Right lobe of liver (tissue), 6 donors: ENCODE measurements around the gene TEX10. TPM values are rescaled to one million over a fixed set of nuclear protein-coding genes. Genes with fewer than 3 reads are reported as not detected.

Source experiments
- ATAC-seq, 4 donors: fragments of 200-7000 bp; cut with Tn5 transposase; one replicate each; pipeline ENCODE4 v1.9.1; 2020; ENCODE audit warnings: mild to moderate bottlenecking in 4 of 4, moderate library complexity in 4 of 4
- DNase-seq, 3 donors: peaks; one replicate each; pipeline ENCODE4 v3.0.0-alpha.2; 2020
- H3K27ac ChIP-seq, 3 donors: fragments of 200-600 bp; one replicate each; pipeline ENCODE4 v1.8.0; 2022
- H3K27me3 ChIP-seq, 2 donors: fragments of 200-600 bp; one replicate each; pipeline ENCODE4 v1.8.0; 2022
- H3K36me3 ChIP-seq, 4 donors: fragments of 200-600 bp; sonication (generic) in 1 of 4; one replicate each; pipeline versions ENCODE4 v1.5.1 to v1.8.0; 2017 to 2022; ENCODE audit warnings: control low read depth in 1 of 4
- H3K4me1 ChIP-seq, 4 donors: fragments of 200-600 bp; sonication (generic) in 1 of 4; one replicate each; pipeline versions ENCODE4 v1.5.1 to v1.8.0; 2017 to 2022; ENCODE audit warnings: control low read depth in 1 of 4
- H3K4me3 ChIP-seq, 3 donors: fragments of 200-600 bp; one replicate each; pipeline ENCODE4 v1.8.0; 2022
- H3K9me3 ChIP-seq, 4 donors: fragments of 200-600 bp; sonication (generic) in 1 of 4; one replicate each; pipeline versions ENCODE4 v1.5.1 to v1.8.0; 2017 to 2022; ENCODE audit warnings: control low read depth in 1 of 4
- POLR2A ChIP-seq: fragments of 450-650 bp; IDR thresholded peaks from one replicate; pipeline ENCODE4 v1.6.1; 2017; ENCODE audit warnings: antibody characterized with exemption, mild to moderate bottlenecking
- WGBS: methylation state at CpG from one replicate; pipeline ENCODE4 v1.1.6; 2018; ENCODE audit warnings: low coverage, low lambda C conversion rate; ENCODE audit not compliant: insufficient coverage; ENCODE audit errors: missing lambda C conversion rate; 5-methylcytosine and 5-hydroxymethylcytosine counted together
- intact Hi-C, 2 donors: fragments of 100-400 bp; cut with DNase I; formaldehyde crosslinking; loops; one replicate each; pipeline versions ENCODE4 v1.11.2 to v1.14.1; 2022
- long read RNA-seq: library from polyadenylated mRNA; unstranded; transcript quantifications from one replicate; pipeline ENCODE4 v2.0.0, GENCODE V29; 2019
- total RNA-seq, 6 experiments: library from RNA; depleted of rRNA in 2 of 6; stranded (reverse); fragments of >200 nt in 2 of 6; fragmentation: NEBNext Ultra II Directional in 3 of 6; extraction: Animal tissue kit (Norgen Biotek cat#: 25700) in 3 of 6; gene quantifications; one replicate each; pipeline versions ENCODE4 v1.1.0 to v1.2.4, GENCODE V29; 2016 to 2023
- TF ChIP-seq, protein P1 (sequence below), 4 donors: fragments of 200-600 bp in 3 of 4; fragments of 450-650 bp in 1 of 4; IDR thresholded peaks; one replicate each; pipeline versions ENCODE4 v1.5.1 to v1.8.0; 2016 to 2022; ENCODE audit warnings: antibody characterized with exemption in 4 of 4, mild to moderate bottlenecking in 2 of 4
- donor health status: DM: no; HTN: yes; CAD: no.
- donor health status: DM: no; HTN: no; CAD: no.
- donor health status: DM: no; HTN: no; CAD: no.
- donor health status: DM: no; HTN: yes; CAD: no.
- donor health status: DM: no; HTN: yes; CAD: no.

TEX10 gene
- 1 to 10 TPM; 2.5 to 6.4 (median 5.0) TPM for total RNA-seq
- long read RNA-seq = 0 reads

DNA sequence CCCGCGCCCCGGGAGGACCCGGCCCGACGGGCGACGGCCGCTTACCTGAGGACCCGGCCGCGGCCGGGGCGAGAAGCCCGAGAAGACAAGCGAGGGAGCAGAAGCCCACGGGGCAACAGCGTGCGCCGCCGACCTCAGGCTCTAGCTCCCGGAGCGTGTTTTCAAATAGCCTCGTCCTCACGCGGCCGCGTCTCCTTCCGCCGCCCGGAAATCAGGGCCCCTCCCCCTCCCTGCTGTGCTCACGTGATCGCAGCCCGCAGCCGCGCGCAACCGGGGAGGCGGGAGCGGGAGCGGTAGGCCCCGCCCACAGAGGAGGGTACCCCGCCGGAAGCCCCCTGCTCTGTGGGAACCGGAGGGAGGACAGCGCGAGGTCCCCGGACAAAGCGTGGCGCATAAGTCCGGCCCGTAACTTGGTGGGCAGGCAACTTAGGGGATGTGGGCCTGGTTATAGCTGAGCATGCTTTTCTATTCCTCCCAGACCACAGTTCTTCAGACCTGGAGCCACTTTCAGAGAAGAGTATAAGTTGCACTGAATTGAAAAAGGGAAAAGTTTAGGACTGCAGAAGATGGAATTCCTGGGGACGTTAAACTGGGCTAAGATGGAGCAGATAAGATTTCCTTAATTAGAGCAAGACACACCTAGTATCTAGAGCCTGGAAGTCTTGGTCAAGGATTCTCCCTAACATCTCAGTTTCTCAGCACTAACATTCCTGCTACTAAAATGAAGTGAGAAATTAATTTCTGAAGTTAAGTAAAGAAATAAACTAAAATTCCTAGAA, at the start of gene TEX10:
Gene TEX10 (minus strand): TSS at position 216 of the 779 bp plus-strand sequence. CDS start 3,579 bp downstream, outside the sequence.
- H3K27me3 ChIP-seq = no peaks in the 10 kb centered on the region
- H3K4me1 ChIP-seq = peaks cover 0 to 10% (median 4%) of the 10 kb centered on the region in 4 donors
- intact Hi-C loops = no loop called here
- peak within 1 kb of the TSS; percentile 60 to 85 (median 75) for H3K27ac ChIP-seq
- no peaks in the 10 kb centered on the region for H3K36me3 ChIP-seq
- 0% methylated on average over 8 of the region's 53 CpGs for WGBS
- H3K4me3 ChIP-seq = peak within 1 kb of the TSS; percentile 80 to 91 (median 88)
- peak; percentile 90 to 92 (median 91) for DNase-seq
- peak; percentile 74 for TF ChIP-seq POLR2A
- TF ChIP-seq, protein P1, sequence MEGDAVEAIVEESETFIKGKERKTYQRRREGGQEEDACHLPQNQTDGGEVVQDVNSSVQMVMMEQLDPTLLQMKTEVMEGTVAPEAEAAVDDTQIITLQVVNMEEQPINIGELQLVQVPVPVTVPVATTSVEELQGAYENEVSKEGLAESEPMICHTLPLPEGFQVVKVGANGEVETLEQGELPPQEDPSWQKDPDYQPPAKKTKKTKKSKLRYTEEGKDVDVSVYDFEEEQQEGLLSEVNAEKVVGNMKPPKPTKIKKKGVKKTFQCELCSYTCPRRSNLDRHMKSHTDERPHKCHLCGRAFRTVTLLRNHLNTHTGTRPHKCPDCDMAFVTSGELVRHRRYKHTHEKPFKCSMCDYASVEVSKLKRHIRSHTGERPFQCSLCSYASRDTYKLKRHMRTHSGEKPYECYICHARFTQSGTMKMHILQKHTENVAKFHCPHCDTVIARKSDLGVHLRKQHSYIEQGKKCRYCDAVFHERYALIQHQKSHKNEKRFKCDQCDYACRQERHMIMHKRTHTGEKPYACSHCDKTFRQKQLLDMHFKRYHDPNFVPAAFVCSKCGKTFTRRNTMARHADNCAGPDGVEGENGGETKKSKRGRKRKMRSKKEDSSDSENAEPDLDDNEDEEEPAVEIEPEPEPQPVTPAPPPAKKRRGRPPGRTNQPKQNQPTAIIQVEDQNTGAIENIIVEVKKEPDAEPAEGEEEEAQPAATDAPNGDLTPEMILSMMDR (IDR thresholded peaks at IDR 0.05) = peak in 1 of 4 donors; percentile 6
- H3K9me3 ChIP-seq = no peaks in the 10 kb centered on the region
- ATAC-seq = peak; percentile 97 to 99 (median 98)

DNA sequence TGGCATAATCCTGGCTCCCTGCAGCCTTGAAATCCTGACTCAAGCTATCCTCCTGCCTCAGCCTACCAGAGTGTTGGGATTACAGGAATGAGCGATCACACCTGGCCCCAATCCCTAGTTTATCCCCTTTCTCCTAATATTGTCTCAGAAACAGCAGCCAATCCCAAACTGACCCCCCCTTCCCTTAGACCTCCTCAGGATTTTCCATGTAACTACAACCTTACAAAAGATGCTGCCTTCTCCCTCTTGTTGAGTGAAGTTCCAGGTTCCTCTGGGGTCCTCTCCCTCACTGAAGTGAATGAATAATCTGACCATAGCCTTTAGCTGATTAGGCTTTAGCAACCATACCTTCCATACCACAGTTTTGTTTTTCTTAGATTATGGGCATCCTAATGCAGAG, 48.3 kb upstream of the TEX10 start:
- ATAC-seq = no peak
- Histone ChIP-seq H3K9me3 (no peaks in the 10 kb centered on the region), H3K27me3 (no peaks in the 10 kb centered on the region), H3K27ac (no peak overlapping the region), H3K4me3 (no peak overlapping the region), H3K36me3 (no peaks in the 10 kb centered on the region), H3K4me1 (no peaks in the 10 kb centered on the region)
- intact Hi-C loops = no loop called here
- TF ChIP-seq POLR2A = no peak
- TF ChIP-seq, protein P1 (IDR thresholded peaks at IDR 0.05) = no peak
- DNase-seq = no peak
- WGBS = 75% methylated on average over 1 of the region's 1 CpG

DNA sequence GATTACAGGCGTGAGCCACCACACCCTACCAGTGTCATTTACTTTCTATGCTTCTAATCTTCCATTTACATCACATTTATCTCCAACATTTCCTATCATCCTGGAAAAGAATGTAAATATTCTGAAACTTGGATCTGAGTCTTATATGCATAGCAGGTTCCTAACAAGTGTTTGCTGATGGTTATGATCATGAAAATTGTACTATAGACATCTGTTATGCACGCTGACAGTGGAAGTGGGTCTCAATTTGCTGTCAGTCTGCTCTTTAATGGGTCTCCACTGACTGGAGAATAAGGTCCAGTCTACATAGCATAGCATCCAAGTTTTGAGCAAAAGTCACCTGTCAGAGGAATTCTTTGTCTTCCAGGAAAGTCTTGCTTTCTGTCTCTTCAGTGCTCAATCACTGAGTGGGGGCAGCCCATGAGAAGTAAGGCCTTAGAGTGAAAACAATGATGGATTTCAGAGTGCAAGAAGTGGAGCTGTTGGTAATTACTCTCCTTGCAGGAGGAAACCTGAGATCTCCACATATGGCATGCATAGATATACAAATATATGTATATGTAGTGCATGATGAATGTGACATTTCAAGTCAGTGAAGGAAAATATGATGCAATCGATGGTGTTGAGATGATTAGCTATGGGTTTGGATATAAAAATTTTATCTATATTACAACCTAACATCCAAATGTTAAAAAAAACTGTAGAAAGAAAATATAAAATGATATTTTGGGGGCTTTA, 45.0 kb upstream of the TEX10 start:
- Histone ChIP-seq H3K36me3 (no peaks in the 10 kb centered on the region), H3K9me3 (no peaks in the 10 kb centered on the region), H3K4me3 (no peak overlapping the region), H3K4me1 (no peaks in the 10 kb centered on the region), H3K27me3 (no peaks in the 10 kb centered on the region), H3K27ac (no peak overlapping the region)
- no peak for TF ChIP-seq POLR2A
- TF ChIP-seq, protein P1 (IDR thresholded peaks at IDR 0.05) = no peak
- WGBS = 72% methylated on average over 3 of the region's 3 CpGs
- intact Hi-C loops = no loop called here
- DNase-seq = no peak
- ATAC-seq = no peak

DNA sequence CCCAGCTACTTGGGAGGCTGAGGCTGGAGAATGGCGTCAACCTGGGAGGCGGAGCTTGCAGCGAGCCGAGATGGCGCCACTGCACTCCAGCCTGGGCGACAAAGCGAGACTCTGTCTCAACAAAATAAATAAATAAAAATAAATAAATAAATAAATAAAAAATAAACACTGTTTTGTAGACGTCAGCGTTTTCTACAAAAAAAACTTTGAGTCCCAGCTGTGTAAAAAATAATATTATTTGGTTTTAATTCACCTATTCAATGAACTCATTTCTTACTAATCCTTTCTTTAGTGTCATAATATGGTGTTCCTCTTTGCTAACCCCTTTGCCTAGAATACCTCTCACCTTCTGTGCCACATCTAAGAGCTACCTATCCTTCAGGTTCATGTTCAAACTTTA, 44.0 kb upstream of the TEX10 start:
- H3K27me3 ChIP-seq = no peaks in the 10 kb centered on the region
- no peaks in the 10 kb centered on the region for H3K9me3 ChIP-seq
- DNase-seq (no peak), ATAC-seq (no peak)
- TF ChIP-seq, protein P1 (IDR thresholded peaks at IDR 0.05) = no peak
- no peak for TF ChIP-seq POLR2A
- H3K4me3 ChIP-seq = no peak overlapping the region
- H3K36me3 ChIP-seq = no peaks in the 10 kb centered on the region
- no peak overlapping the region for H3K27ac ChIP-seq
- intact Hi-C loops = no loop called here
- no peaks in the 10 kb centered on the region for H3K4me1 ChIP-seq
- 96% methylated on average over 9 of the region's 9 CpGs for WGBS
